HepG2 (cell line): ENCODE data around the gene USP11. TPM values are rescaled to one million over a fixed set of nuclear protein-coding genes. Genes with fewer than 3 reads are reported as not detected.

Source experiments
- ARID5B ChIP-seq: IDR thresholded peaks from 2 replicates; pipeline ENCODE4 v1.4.0; 2020; ENCODE audit warnings: mild to moderate bottlenecking, missing genetic modification reagents
- ATAD3A ChIP-seq: sonication (generic); formaldehyde crosslinking; IDR thresholded peaks from 2 replicates; pipeline ENCODE4 v1.4.0; 2020; ENCODE audit warnings: missing genetic modification reagents
- CENPX ChIP-seq: sonication (generic); formaldehyde crosslinking; IDR thresholded peaks from 2 replicates; pipeline ENCODE4 v1.9.0; 2021; ENCODE audit warnings: mild to moderate bottlenecking, missing genetic modification reagents, moderate library complexity
- MIXL1 ChIP-seq: IDR thresholded peaks from 2 replicates; pipeline ENCODE4 v1.6.1; 2016
- NFIB ChIP-seq: sonication (generic); formaldehyde crosslinking; IDR thresholded peaks from 2 replicates; pipeline ENCODE4 v1.9.0; 2021; ENCODE audit warnings: missing genetic modification reagents, mild to moderate bottlenecking, borderline replicate concordance
- NR1H2 ChIP-seq: sonication (generic); formaldehyde crosslinking; IDR thresholded peaks from 2 replicates; pipeline ENCODE4 v1.8.1; 2022; ENCODE audit warnings: low read depth, missing genetic modification reagents, borderline replicate concordance
- RFXANK ChIP-seq: IDR thresholded peaks from 2 replicates; pipeline ENCODE4 v1.6.1; 2016
- SMARCC2 ChIP-seq: fragments of 450-650 bp; IDR thresholded peaks from 2 replicates; pipeline ENCODE4 v1.6.1; 2017; ENCODE audit warnings: antibody characterized with exemption, mild to moderate bottlenecking
- YEATS4 ChIP-seq: sonication (generic); formaldehyde crosslinking; IDR thresholded peaks from 2 replicates; pipeline ENCODE4 v1.4.0; 2020; ENCODE audit warnings: missing genetic modification reagents, borderline replicate concordance
- ZNF281 ChIP-seq: sonication (generic); formaldehyde crosslinking; IDR thresholded peaks from 2 replicates; pipeline ENCODE4 v1.4.0; 2020; ENCODE audit warnings: missing genetic modification reagents, borderline replicate concordance
- ZNF552 ChIP-seq: sonication (generic); formaldehyde crosslinking; IDR thresholded peaks from 2 replicates; pipeline ENCODE4 v1.9.0; 2022; ENCODE audit warnings: missing genetic modification reagents, mild to moderate bottlenecking, borderline replicate concordance
- polyA plus RNA-seq, 8 experiments: library from polyadenylated mRNA; depleted of rRNA in 3 of 8; stranded (reverse) in 7 of 8; unstranded in 1 of 8; fragments of >200 nt; fragmentation: Illumina TruSeq in 4 of 8; extraction: Trizol in 4 of 8; gene quantifications; 2 replicates each; pipeline versions ENCODE4 v1.2.1 to v1.2.3, GENCODE V29; 2011 to 2016; ENCODE audit warnings: low read depth in 4 of 8, missing spikeins in 1 of 8, mixed read lengths in 1 of 8; ENCODE audit not compliant: insufficient read depth in 1 of 8
- total RNA-seq, 5 experiments: library from RNA; depleted of rRNA; stranded (reverse); fragments of >200 nt; fragmentation: Illumina TruSeq; extraction: Trizol; gene quantifications; 2 replicates each; pipeline ENCODE4 v1.2.3, GENCODE V29; 2016; ENCODE audit warnings: low read depth in 1 of 5
- TF ChIP-seq, protein P1 (sequence below): sonication (generic); formaldehyde crosslinking; IDR thresholded peaks from 2 replicates; pipeline ENCODE4 v1.8.1; 2022; ENCODE audit warnings: low read depth, mild to moderate bottlenecking, missing genetic modification reagents
- TF ChIP-seq, protein P2 (sequence below): sonication (generic); formaldehyde crosslinking; conservative IDR thresholded peaks from 2 replicates; pipeline ENCODE4 v1.4.0; 2020; ENCODE audit warnings: missing genetic modification reagents

Gene USP11
- total and polyA plus RNA-seq, 2 of the 13 experiments (the other 11 are each of a cell fraction or from before 2014, with no cell fraction given): 23.8 to 31.7 TPM

- TF ChIP-seq, protein P1, sequence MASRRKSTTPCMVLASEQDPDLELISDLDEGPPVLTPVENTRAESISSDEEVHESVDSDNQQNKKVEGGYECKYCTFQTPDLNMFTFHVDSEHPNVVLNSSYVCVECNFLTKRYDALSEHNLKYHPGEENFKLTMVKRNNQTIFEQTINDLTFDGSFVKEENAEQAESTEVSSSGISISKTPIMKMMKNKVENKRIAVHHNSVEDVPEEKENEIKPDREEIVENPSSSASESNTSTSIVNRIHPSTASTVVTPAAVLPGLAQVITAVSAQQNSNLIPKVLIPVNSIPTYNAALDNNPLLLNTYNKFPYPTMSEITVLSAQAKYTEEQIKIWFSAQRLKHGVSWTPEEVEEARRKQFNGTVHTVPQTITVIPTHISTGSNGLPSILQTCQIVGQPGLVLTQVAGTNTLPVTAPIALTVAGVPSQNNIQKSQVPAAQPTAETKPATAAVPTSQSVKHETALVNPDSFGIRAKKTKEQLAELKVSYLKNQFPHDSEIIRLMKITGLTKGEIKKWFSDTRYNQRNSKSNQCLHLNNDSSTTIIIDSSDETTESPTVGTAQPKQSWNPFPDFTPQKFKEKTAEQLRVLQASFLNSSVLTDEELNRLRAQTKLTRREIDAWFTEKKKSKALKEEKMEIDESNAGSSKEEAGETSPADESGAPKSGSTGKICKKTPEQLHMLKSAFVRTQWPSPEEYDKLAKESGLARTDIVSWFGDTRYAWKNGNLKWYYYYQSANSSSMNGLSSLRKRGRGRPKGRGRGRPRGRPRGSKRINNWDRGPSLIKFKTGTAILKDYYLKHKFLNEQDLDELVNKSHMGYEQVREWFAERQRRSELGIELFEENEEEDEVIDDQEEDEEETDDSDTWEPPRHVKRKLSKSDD: no peak
- TF ChIP-seq ARID5B (no peak), ZNF281 (CRISPR knock-in tag) (no peak), SMARCC2 (no peak), NFIB (CRISPR knock-in tag) (no peak), NR1H2 (CRISPR knock-in tag) (no peak), YEATS4 (CRISPR knock-in tag) (peak; percentile 56), ZNF552 (no peak), ATAD3A (CRISPR knock-in tag) (no peak), CENPX (CRISPR knock-in tag) (no peak), MIXL1 (CRISPR knock-in tag) (no peak), RFXANK (CRISPR knock-in tag) (no peak)
- TF ChIP-seq, protein P2, sequence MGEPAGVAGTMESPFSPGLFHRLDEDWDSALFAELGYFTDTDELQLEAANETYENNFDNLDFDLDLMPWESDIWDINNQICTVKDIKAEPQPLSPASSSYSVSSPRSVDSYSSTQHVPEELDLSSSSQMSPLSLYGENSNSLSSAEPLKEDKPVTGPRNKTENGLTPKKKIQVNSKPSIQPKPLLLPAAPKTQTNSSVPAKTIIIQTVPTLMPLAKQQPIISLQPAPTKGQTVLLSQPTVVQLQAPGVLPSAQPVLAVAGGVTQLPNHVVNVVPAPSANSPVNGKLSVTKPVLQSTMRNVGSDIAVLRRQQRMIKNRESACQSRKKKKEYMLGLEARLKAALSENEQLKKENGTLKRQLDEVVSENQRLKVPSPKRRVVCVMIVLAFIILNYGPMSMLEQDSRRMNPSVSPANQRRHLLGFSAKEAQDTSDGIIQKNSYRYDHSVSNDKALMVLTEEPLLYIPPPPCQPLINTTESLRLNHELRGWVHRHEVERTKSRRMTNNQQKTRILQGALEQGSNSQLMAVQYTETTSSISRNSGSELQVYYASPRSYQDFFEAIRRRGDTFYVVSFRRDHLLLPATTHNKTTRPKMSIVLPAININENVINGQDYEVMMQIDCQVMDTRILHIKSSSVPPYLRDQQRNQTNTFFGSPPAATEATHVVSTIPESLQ: no peak
These were observed at the start of gene USP11 (continued) for GRCh38 chrX:47232803-47233332.
